Measurements from ENCODE around the gene SRCAP.

DNA sequence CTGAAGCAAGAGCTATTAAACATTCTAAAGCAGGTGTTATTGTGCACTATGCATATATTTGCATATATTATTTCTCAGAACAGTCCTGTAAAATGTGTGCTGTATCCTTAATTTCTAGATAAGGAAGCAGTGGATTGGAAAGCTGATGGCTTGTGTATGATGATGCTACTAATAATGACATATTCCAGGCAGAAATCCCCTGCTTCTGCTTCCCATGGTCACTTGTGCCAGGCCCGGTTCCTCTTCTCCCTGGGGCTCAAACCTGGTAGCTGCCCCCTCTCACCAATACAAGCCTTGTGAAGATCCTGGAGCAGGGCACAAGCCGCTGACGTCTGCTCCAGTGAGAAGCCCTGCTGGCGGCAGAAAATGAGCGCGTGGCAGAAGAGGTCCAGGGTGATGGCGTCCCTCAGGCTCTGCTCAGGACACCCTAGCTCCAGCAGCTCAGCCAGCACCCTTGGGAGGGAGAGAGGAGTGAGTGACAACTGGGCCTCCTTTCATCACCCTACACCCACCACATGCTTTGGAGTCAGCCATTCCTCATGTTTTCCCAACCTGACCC is 61.1 kb downstream of the SRCAP start:
- TF ChIP-seq, protein P1, sequence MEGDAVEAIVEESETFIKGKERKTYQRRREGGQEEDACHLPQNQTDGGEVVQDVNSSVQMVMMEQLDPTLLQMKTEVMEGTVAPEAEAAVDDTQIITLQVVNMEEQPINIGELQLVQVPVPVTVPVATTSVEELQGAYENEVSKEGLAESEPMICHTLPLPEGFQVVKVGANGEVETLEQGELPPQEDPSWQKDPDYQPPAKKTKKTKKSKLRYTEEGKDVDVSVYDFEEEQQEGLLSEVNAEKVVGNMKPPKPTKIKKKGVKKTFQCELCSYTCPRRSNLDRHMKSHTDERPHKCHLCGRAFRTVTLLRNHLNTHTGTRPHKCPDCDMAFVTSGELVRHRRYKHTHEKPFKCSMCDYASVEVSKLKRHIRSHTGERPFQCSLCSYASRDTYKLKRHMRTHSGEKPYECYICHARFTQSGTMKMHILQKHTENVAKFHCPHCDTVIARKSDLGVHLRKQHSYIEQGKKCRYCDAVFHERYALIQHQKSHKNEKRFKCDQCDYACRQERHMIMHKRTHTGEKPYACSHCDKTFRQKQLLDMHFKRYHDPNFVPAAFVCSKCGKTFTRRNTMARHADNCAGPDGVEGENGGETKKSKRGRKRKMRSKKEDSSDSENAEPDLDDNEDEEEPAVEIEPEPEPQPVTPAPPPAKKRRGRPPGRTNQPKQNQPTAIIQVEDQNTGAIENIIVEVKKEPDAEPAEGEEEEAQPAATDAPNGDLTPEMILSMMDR (IDR thresholded peaks at IDR 0.05; ENCODE audit: poor library complexity), result no peak
- TF ChIP-seq EZH2 (IDR thresholded peaks at IDR 0.05; ENCODE audit: borderline replicate concordance) (no peak), EZH2phosphoT487 (IDR thresholded peaks at IDR 0.05; ENCODE audit: low read depth, severe bottlenecking, unreplicated experiment) (no peak)

Data from hepatocyte (in vitro differentiated cells).